ENCODE results near the gene SLK. TPM values are rescaled to one million over a fixed set of nuclear protein-coding genes. Genes with fewer than 3 reads are reported as not detected.

The SLK gene
- total and polyA plus RNA-seq, 2 experiments from 2014 or later, result 13.8 to 43.6 TPM

GRCh38 chr10:104035194-104036068 is 68.5 kb downstream of the SLK start:
- peaks cover 4% of the 10 kb centered on the region for H3K36me3 ChIP-seq (replicated peaks; ENCODE audit: insufficient read depth, low read depth)
- H3K4me2 ChIP-seq, result no peak overlapping the region
- H3K4me3 ChIP-seq, result no peak overlapping the region
- H3K9me2 ChIP-seq (replicated peaks; ENCODE audit: insufficient read depth), result no peaks in the 10 kb centered on the region
- no peaks in the 10 kb centered on the region for H3K79me2 ChIP-seq
- no peak overlapping the region for H3K27ac ChIP-seq
- no peak overlapping the region for H2AFZ ChIP-seq
- no peaks in the 10 kb centered on the region for H3K9me3 ChIP-seq (ENCODE audit: low read depth)
- no peaks in the 10 kb centered on the region for H4K20me1 ChIP-seq (ENCODE audit: insufficient read depth, poor library complexity, severe bottlenecking)
- TF ChIP-seq EZH2phosphoT487 (IDR thresholded peaks at IDR 0.05; ENCODE audit: low read depth, severe bottlenecking, unreplicated experiment) (no peak), EZH2 (IDR thresholded peaks at IDR 0.05; ENCODE audit: borderline replicate concordance) (no peak), CTCF (IDR thresholded peaks at IDR 0.05; ENCODE audit: poor library complexity) (no peak)
- H3K27me3 ChIP-seq, result no peaks in the 10 kb centered on the region
- 91% methylated on average over 17 of the region's 18 CpGs for WGBS (ENCODE audit: low lambda C conversion rate, missing lambda C conversion rate)
- DNase-seq (ENCODE audit: low spot score), result no peak
- no peaks in the 10 kb centered on the region for H3K4me1 ChIP-seq (ENCODE audit: insufficient read depth)

- Histone ChIP-seq H3K9me2 (replicated peaks; ENCODE audit: insufficient read depth) (no peaks in the 10 kb centered on the region), H4K20me1 (ENCODE audit: insufficient read depth, poor library complexity, severe bottlenecking) (no peaks in the 10 kb centered on the region), H3K27ac (no peak overlapping the region), H3K9me3 (ENCODE audit: low read depth) (no peaks in the 10 kb centered on the region), H3K4me2 (no peak overlapping the region), H3K36me3 (replicated peaks; ENCODE audit: insufficient read depth, low read depth) (peaks cover 3% of the 10 kb centered on the region), H3K79me2 (no peaks in the 10 kb centered on the region), H3K27me3 (no peaks in the 10 kb centered on the region), H2AFZ (no peak overlapping the region), H3K4me1 (ENCODE audit: insufficient read depth) (no peaks in the 10 kb centered on the region), H3K4me3 (no peak overlapping the region)
- TF ChIP-seq EZH2phosphoT487 (IDR thresholded peaks at IDR 0.05; ENCODE audit: low read depth, severe bottlenecking, unreplicated experiment) (no peak), EZH2 (IDR thresholded peaks at IDR 0.05; ENCODE audit: borderline replicate concordance) (no peak), CTCF (IDR thresholded peaks at IDR 0.05; ENCODE audit: poor library complexity) (no peak)
- WGBS (ENCODE audit: low lambda C conversion rate, missing lambda C conversion rate), result 74% methylated on average over 3 of the region's 3 CpGs
- no peak for DNase-seq (ENCODE audit: low spot score)
Measured at GRCh38 chr10:104036069-104036384, 69.1 kb downstream of the SLK start.

GRCh38 chr10:104036518-104037260 is 69.7 kb downstream of the SLK start:
- Histone ChIP-seq H3K79me2 (no peaks in the 10 kb centered on the region), H3K27ac (no peak overlapping the region), H2AFZ (no peak overlapping the region), H3K9me2 (replicated peaks; ENCODE audit: insufficient read depth) (no peaks in the 10 kb centered on the region), H3K4me2 (no peak overlapping the region), H3K4me1 (ENCODE audit: insufficient read depth) (no peaks in the 10 kb centered on the region), H4K20me1 (ENCODE audit: insufficient read depth, poor library complexity, severe bottlenecking) (no peaks in the 10 kb centered on the region), H3K36me3 (replicated peaks; ENCODE audit: insufficient read depth, low read depth) (no peaks in the 10 kb centered on the region), H3K27me3 (no peaks in the 10 kb centered on the region), H3K9me3 (ENCODE audit: low read depth) (no peaks in the 10 kb centered on the region), H3K4me3 (no peak overlapping the region)
- TF ChIP-seq EZH2phosphoT487 (IDR thresholded peaks at IDR 0.05; ENCODE audit: low read depth, severe bottlenecking, unreplicated experiment) (no peak), EZH2 (IDR thresholded peaks at IDR 0.05; ENCODE audit: borderline replicate concordance) (no peak), CTCF (IDR thresholded peaks at IDR 0.05; ENCODE audit: poor library complexity) (no peak)
- 84% methylated on average over 21 of the region's 21 CpGs for WGBS (ENCODE audit: low lambda C conversion rate, missing lambda C conversion rate)
- no peak for DNase-seq (ENCODE audit: low spot score)
